NCI-H1092 (cell line): ENCODE measurements around the gene TLN1.

ENCODE experiments used
- DNase-seq: peaks from one replicate; lab custom pipeline; 2025; lab: John Stamatoyannopoulos, UW

Gene TLN1

DNA sequence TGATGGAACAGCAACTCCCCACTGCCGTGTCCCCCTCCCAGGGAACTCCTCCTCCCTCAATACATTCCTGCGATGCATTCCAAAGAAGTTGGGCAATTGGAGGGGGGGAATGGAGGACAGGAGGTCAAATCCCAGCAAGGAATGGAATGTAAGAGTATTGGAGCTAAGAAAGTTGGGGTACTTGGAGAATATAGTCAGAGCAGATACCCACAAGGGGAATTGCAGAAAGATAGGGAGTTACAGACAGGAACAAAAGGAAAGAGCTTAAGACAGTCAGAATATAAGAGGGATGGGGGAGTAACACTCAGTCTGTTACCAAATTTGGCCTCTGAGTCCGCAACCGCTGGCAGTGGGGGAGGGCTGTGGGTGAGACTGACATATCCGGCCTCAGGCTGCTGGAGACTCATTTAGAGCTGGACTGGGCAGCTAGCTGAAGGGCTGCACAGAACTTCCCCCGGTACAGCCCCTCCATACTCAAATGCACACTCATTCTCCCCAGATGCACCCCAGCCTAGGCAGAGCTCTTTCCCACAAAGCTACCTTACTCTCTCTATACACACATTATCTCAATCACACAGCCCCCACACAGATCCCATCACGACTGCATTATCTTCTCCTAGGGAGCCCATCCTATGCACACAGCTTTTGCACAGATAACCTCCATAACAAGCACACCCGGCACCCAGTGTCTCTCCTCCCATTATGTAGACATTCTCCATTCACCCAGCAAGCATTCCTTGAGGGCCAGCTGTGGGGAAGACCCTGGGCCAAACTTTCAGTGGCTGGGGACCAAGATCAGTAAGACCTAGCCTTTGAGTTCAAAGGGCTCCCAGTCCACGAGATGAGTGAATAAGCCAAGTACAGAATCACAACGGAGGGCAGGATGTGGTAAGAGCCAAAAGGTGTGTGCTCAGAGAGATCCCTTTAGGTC lies 3.7 kb downstream of the TLN1 start:
- no peak for DNase-seq

DNA sequence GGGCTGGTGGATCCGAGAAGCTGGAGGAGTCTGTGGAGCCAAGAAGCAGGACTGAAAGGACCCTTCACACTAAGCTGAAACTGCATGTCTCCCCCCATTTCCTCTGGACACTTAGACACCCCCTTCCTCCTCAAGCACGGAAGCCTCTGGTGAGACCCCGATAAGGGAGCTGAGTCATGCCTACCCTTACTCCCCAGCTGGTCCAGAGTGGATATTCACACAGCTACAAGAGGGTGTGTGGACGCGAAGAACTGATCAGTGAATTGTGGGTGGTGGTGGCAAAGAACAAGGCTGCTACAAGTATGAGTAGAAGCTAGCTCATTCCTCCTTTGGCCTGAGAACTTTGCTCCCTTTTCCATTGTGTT lies 4.3 kb downstream of the TLN1 start:
- DNase-seq, result no peak

- no peak for DNase-seq
Measured at GRCh38 chr9:35726931-35727330, 5.1 kb downstream of the TLN1 start.

DNA sequence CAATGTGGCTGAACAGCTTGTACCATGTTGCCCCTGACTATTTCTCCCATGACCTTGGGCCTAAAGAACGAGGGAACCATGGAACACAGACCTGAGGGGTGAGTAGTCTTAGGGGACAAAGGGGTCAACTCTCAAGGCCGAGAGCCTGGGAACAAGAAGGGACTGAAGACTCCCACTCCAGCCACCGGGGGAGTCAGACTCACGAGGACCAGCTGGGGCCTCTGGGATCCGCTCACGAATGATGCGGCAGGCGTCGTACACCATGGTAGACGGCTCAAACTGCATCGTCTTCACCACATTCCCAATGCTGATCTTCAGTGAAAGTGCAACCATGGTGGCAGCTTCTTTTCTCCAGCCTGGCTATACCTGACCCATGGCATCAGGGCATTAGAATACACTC lies 6.6 kb downstream of the TLN1 start:
- no peak for DNase-seq

DNA sequence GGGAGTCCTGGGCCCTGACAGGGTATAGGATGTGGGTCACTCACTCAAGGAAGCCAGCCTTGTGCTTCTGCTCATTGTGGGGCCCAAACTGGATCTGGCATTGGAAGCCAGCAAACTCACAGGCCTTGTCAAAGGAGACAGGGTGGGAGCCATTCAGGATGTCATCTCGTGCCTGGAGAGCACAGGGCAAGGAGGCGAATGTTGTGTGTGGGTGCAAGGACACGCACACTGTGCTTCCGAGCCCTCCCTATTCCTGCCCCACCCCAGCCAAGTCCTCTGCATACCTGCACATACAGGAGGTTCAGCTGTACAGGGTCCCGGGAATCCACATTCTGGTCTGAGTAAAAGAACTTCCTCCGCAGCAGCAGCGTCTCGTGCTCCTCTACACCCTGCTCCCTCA lies 8.1 kb downstream of the TLN1 start:
- no peak for DNase-seq

GRCh38 chr9:35723426-35723825 lies 8.6 kb downstream of the TLN1 start:
- no peak for DNase-seq

- DNase-seq, result no peak
Measured at GRCh38 chr9:35719546-35719945, 12.4 kb downstream of the TLN1 start.

DNA sequence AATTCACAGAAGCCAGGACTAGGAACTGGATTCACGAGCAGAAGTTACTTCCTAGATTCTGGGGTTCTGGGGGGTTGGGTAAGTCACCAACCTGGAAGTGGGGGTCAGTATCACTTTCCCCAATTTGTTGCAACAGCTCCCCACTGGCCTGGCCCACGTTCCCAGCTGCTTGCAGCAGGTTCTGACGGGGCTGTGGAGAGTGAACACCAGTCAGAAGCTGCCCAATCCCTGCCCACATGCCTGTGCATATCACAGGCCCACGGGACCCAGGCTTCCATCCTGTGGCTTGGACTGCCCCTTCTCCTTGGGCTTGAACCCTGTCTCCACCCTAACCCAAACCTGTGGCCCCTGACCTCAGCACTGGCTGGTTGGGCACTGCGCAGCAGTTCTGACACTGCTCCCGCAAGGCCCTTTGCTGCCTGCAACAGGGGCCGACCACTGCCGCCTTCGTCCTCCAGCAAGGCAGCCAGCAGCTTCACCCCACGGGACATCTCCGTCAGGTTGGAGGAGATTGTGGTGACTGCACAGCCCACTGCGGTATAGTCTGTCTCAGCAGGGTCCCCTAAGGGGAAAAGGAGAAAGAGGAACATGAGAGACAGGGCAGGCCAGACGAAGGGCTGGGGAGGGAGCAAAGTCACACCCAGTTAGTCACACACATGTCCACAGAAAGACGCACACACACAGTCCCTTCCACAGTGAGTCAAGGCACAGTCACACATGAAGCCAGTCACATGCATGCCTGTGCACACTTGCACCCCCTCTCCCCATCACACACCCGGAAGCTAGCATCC lies 13.1 kb downstream of the TLN1 start:
- no peak for DNase-seq

- no peak for DNase-seq
Measured at GRCh38 chr9:35717132-35717870, 14.7 kb downstream of the TLN1 start.

DNA sequence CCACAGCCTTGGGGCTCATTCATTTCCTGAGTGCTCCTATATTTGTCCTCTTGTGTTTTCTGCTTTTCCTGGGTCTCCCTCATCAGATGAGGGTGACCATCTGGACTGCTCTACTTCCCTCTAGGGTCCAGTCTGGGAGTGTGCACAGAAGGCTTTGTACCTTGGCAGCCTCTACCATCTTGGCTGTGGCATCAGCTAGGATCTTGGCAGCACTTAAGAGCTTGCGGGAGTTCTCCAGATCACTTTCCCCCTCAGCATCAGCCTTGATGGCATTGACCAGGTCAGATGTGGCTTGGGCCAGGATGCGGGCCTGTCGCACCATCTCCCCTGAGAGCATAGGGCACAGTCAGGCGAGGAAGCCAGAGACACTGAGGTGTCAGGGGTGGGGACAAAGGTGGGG lies 15.8 kb downstream of the TLN1 start:
- no peak for DNase-seq

GRCh38 chr9:35714579-35715252 lies 17.3 kb downstream of the TLN1 start:
- DNase-seq, result no peak

GRCh38 chr9:35714123-35714522 lies 17.9 kb downstream of the TLN1 start:
- no peak for DNase-seq

DNA sequence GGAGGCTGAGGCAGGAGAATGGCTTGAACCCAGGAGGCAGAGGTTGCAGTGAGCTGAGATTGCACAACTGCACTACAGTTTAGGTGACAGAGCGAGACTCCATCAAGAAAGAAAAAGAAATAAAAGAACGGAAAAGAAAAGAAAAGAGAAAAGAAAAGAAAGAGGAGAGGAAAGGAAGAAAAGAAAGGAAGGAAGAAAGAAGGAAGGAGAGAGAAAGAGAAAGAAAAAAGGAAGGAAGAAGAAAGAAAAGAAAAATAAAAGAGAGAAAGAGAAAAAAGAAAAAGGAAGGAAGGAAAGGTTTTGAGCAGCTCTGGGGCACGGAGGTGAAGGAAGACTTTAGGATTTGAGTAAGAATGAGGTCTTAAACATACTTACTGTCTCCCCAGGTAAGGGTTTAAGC lies 18.4 kb downstream of the TLN1 start:
- no peak for DNase-seq

- DNase-seq, result no peak
Measured at GRCh38 chr9:35712762-35713400, 19.1 kb downstream of the TLN1 start.

- no peak for DNase-seq
Measured at GRCh38 chr9:35711501-35712428, 20.2 kb downstream of the TLN1 start.

DNA sequence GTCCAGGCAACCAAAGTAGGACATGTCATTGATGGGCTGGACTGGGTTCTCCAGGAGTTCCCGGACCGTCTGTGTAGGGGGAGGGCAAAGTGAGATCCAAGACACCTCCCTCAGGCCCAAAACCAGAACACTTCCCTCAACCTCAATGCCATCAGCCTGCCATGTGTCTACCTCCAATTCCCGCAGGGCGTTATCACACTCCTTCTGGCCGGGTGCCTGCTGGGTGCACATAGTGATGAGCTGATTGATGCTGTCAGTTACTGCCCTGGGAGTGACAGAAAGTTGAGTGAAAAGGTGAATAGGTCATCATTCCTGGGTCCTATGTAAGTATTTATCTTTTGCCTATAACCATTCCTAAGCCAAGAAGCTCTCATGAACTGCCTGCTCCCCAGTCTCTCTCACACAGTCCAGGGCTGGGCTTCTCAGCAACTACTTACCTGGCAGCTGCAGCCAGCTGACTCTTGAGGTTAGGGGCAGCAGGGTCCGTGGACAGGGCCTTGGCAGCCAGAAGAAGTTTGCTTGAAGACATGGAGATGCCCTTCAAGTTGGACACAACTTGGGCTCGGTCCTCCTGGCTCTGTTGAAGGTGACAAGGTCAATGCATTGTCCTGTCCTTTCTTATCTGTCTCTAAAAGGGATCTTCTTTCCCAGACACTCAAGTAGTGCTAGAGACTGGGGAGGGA lies 21.0 kb downstream of the TLN1 start:
- no peak for DNase-seq

GRCh38 chr9:35708146-35708545 lies 23.8 kb downstream of the TLN1 start:
- no peak for DNase-seq

- no peak for DNase-seq
Measured at GRCh38 chr9:35706951-35707350, 25.0 kb downstream of the TLN1 start.

DNA sequence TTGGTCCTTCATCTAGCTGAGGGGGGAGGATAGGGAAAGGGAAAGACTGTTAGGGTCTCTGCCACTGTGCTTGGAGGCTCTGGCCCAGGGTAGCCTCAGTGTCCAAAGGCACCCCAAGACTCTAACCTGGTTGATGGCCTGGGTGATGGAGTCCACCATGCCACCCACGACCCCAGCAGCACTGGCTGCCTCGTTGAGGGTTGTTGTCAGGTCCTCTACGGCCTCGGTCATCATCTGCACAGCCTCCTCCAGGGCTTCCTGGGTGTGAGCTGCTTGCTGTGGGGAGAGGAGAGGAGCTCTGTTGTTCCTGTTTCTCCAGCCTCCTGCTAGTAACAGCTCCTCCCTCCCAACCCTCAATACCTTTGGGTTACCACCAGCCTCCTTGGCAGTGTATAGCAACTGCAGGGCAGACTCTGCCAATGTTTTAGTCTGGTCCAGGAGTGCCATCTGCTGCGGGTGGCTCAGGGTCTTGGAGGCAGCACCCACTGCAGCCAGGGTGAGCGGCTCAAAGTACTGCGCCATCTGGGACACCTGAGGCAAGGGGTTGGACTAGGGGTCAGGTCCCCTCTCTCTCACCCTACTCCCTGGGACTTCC lies 26.1 kb downstream of the TLN1 start:
- no peak for DNase-seq
